ENCODE measurements around the gene DCP1A.

- TF ChIP-seq CTCF (IDR thresholded peaks at IDR 0.05) (no peak), POLR2A (IDR thresholded peaks at IDR 0.05) (no peak)
These were observed 79.6 kb downstream of the DCP1A start for GRCh38 chr3:53267766-53268165.
